Activated CD8-positive, alpha-beta memory T cell treated with anti-CD3 and anti-CD28 coated beads for 36 hours (primary cell): Measurements from ENCODE around the gene PRKD2. TPM values are rescaled to one million over a fixed set of nuclear protein-coding genes. Genes with fewer than 3 reads are reported as not detected.

ENCODE experiments used
- CTCF ChIA-PET: fragments of 350-600 bp; sonication (Branson Sonifier 250); formaldehyde crosslinking; loops from one replicate; lab custom pipeline; 2021; ENCODE audit warnings: antibody characterized with exemption; lab: Charles Lee
- POLR2A ChIA-PET: fragments of 350-600 bp; sonication (Branson Sonifier 250); formaldehyde crosslinking; loops from one replicate; lab custom pipeline; 2021; ENCODE audit warnings: antibody characterized with exemption; lab: Charles Lee
- total RNA-seq, 2 experiments: library from RNA; stranded (reverse); gene quantifications; one replicate each; pipeline ENCODE4 v1.2.3, GENCODE V29; 2021

The PRKD2 gene
- total RNA-seq, 2 experiments from 2014 or later: 60.5 to 65.2 TPM

DNA sequence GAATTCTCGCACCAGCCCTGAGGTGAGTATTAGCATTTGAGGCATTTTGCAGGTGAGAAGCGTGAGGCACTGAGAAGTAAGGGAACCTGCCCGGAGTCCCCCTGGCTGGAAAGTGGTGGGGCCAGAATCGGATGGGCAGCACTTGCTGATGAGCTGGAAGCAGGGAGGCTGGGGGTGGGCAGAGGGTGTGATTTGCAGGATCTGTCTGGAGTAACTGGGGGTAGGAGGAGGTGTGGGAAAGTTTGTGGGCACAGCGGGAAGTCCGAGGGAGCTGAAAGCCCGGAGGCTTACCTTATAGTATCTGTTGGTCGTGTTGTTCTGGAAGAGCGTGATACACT, 20.1 kb downstream of the PRKD2 start:
- CTCF ChIA-PET: interaction anchor here (0.7 to 3.2 kb wide), 5 partner anchors 8 to 88 kb away, joined by 3 to 10 read pairs (median 3); no protein-coding TSS in a partner anchor
- POLR2A ChIA-PET: no interaction called here

DNA sequence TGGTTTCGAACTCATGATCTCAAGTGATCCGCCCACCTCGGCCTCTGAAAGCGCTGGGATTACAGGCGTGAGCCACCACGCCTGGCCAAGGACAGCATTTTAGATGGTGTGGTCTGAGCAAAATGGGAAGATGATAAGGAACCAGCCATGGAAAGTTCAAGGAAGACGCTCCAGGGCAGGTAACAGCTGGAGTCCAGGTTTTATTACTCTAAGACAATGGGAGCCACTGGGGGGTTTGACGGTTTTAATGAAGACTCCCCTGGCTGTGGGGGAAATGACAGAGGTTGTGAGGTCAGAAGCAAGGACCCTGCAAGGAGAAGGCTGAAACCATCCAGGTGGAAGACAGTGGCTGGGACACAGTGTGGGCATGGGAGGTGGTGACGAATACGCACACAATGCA, 20.9 kb downstream of the PRKD2 start:
- ChIA-PET CTCF (interaction anchor here (1.4 to 3.2 kb wide), 2 partner anchors 8 to 10 kb away, joined by 3 to 10 read pairs; no protein-coding TSS in a partner anchor), POLR2A (no interaction called here)

DNA sequence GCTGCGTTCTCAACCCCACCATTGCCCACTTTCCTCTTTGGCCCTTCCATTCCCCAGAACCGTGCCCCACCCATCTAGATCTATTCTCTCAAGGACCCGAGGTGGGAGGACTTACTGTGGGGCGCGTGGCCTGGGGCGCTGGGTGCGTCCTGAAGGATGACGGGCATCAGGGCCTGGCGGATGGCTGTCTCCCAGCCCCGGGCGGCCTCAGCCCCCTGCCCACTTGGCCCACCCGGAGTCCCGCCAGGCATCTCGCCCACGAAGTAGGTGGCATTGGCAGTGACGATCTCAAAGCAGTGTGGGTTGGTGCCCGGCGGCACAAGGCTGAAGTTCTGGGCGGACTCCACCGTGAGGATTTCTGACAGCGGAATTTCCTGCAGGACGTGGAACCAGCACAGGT, 23.2 kb downstream of the PRKD2 start:
- ChIA-PET CTCF (interaction anchor here (0.6 kb wide), 2 partner anchors 28 to 32 kb away, joined by 3 to 4 read pairs; no protein-coding TSS in a partner anchor), POLR2A (interaction anchor here (0.5 kb wide), 1 partner anchor 147 kb away, joined by 3 read pairs; no protein-coding TSS in a partner anchor)

DNA sequence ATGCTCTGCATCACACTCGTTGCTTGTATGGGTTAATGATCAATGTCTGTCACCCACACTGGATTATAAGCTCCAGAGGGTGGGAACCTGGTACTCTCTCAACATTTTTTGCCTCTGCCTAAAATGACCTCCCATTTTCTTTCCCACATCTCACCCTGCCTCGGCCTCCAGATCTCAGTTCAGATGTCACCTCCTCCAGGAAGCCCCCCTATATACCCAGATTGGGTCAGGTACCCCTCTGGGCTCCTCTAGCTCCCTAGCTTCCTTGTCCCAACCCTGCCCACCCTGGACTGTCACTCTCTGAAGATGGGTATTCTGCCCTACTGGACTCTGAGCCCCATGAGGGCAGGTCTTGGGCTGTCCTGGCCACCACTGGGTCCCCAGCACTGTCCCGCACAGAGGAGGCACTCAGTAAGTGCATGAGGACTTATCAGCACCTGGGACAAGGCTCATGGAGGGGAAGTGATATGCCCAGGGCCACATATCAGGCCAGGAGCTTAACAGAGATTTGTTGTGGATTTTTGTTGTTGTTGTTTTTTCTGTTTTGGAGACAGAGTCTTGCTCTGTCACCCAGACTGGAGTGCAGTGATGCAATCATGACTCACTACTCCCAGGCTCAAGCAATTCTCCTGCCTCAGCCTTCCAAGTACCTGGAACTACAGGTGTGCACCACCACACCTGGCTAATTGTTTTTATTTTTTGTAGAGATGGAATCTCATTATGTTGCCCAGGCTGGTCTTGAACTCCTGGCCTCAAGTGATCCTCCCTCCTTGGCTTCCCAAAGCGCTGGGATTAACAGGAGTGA, 23.8 kb downstream of the PRKD2 start:
- ChIA-PET POLR2A (interaction anchor here (0.5 kb wide), 1 partner anchor 147 kb away, joined by 3 read pairs; no protein-coding TSS in a partner anchor), CTCF (interaction anchor here (0.6 kb wide), 2 partner anchors 27 to 31 kb away, joined by 3 to 4 read pairs; no protein-coding TSS in a partner anchor)

- POLR2A ChIA-PET: no interaction called here
- CTCF ChIA-PET: interaction anchor here (1.1 to 1.2 kb wide), 2 partner anchors 13 to 30 kb away, joined by 3 read pairs; no protein-coding TSS in a partner anchor
These were observed 25.0 kb downstream of the PRKD2 start for GRCh38 chr19:46691948-46692347.

- POLR2A ChIA-PET: interaction anchor here (0.5 to 0.7 kb wide), 2 partner anchors 13 to 440 kb away, joined by 3 to 4 read pairs; no protein-coding TSS in a partner anchor
- CTCF ChIA-PET: interaction anchor here (0.6 to 1.3 kb wide), 5 partner anchors 8 to 79 kb away, joined by 3 read pairs; no protein-coding TSS in a partner anchor
These were observed 25.8 kb downstream of the PRKD2 start for GRCh38 chr19:46691104-46691503.

GRCh38 chr19:46689358-46689757, 27.6 kb downstream of the PRKD2 start:
- ChIA-PET POLR2A (no interaction called here), CTCF (no interaction called here)

GRCh38 chr19:46687438-46688145, 29.3 kb downstream of the PRKD2 start:
- CTCF ChIA-PET: no interaction called here
- POLR2A ChIA-PET: interaction anchor here (0.6 kb wide), 1 partner anchor 93 kb away, joined by 3 read pairs; no protein-coding TSS in a partner anchor

DNA sequence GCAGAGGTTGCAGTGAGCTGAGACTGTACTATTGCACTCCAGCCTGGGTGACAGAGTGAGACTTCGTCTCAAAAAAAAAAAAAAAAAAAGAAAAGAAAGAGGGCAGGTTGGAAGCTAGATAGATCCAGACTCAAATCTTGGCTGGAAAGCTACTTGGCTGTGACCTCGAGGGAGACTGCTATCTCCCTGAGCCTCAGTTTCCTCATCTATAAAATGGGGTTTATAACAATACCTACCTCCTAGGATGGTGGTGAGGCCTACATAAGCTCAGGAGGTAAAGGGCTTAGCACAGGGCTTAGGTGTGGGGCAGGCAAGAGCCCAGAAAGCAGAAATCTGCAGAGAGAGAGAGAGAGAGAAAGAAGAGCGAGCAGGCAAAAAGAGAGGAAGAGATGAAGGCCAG, 31.7 kb downstream of the PRKD2 start:
- POLR2A ChIA-PET: no interaction called here
- CTCF ChIA-PET: no interaction called here

DNA sequence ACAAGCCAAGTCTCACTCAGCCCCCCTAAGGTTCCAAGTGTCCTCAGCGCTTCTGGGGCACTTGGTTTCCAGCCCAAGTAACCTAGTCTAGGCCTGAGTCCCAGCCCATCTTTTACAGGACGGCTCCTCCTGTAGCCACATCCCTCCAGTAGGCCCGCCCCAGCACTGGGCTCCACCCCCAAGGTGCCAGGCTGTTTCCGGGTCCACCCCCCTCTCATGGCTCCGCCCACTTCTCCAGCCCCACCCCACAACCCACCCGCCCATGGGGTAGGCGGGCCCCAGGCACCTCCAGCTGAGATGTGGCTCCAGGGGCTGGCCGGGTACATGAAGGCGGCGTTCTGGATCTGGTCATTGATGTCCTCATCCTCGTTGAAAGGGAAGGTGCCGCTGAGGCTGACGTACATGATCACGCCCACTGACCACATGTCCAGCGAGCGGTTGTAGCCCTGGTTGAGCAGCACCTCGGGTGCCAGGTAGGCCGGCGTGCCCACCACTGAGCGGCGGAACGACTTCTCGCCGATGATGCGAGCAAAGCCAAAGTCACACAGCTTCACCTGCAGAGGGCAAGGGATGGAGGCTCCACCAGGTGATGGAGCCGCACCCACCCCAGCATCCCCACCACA, 38.7 kb downstream of the PRKD2 start:
- ChIA-PET POLR2A (no interaction called here), CTCF (interaction anchor here (1.6 to 2.4 kb wide), 2 partner anchors 26 to 64 kb away, joined by 6 to 10 read pairs; no protein-coding TSS in a partner anchor)

- CTCF ChIA-PET: interaction anchor here (0.6 to 1.5 kb wide), 3 partner anchors 12 to 30 kb away, joined by 3 to 5 read pairs (median 4); no protein-coding TSS in a partner anchor
- POLR2A ChIA-PET: no interaction called here
These were observed 42.3 kb downstream of the PRKD2 start for GRCh38 chr19:46674416-46675178.

GRCh38 chr19:46670813-46671212, 46.1 kb downstream of the PRKD2 start:
- ChIA-PET POLR2A (no interaction called here), CTCF (no interaction called here)

DNA sequence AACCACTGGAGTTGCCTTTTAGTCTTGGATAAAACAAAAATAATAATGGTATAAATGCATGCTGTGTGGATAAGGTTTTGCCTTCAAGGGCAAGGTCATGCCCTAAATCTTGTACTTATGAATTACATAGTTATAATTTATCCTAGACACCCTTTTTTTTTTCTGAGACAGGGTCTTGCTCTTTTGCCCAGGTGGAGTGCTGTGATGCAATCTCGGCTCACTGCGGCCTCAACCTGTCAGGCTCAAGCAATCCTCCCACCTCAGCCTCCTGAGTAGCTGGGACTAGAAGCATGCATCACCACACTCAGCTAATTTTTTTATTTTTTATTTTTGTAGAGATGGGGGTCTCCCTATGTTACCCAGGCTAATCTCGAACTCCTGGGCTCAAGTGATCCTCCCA, 48.3 kb downstream of the PRKD2 start:
- POLR2A ChIA-PET: no interaction called here
- CTCF ChIA-PET: no interaction called here

DNA sequence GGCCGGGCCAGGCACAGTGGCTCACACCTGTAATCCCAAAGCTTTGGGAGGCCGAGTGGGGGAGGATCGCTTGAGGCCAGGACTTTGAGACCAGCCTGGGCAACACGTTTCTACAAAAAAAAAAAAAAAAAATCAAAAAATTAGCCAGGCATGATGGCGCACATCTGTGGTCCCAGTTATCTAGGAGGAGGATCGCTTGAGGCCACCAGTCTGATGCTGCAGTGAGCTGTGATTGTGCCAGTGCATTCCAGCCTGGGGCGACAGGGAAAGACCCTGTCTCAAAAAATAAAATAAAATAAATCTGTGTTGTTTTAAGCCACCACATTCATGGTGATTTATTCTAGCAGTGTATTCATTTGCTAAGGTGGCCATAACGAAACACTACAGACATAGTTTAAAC, 51.8 kb downstream of the PRKD2 start:
- POLR2A ChIA-PET: no interaction called here
- CTCF ChIA-PET: interaction anchor here (6.4 kb wide), 1 partner anchor 50 kb away, joined by 112 read pairs; no protein-coding TSS in a partner anchor

- CTCF ChIA-PET: interaction anchor here (0.5 to 6.4 kb wide), 32 partner anchors 10 to 1965 kb away, joined by 3 to 112 read pairs (median 4); partner anchors contain the start of genes CALM3 and GNG8
- POLR2A ChIA-PET: interaction anchor here (1.0 to 1.6 kb wide), 4 partner anchors 55 to 126 kb away, joined by 3 to 7 read pairs (median 4); partner anchors contain the start of gene CALM3
These were observed 55.0 kb downstream of the PRKD2 start for GRCh38 chr19:46661735-46662592.

GRCh38 chr19:46661020-46661731, 55.7 kb downstream of the PRKD2 start, which contains the start of gene DACT3:
TSS of gene DACT3 (minus strand) at chr19:46661182. CDS start at chr19:46661064, 118 bp downstream.
- ChIA-PET POLR2A (interaction anchor here (0.6 to 1.6 kb wide), 5 partner anchors 20 to 126 kb away, joined by 3 to 7 read pairs (median 3); partner anchors contain the start of gene CALM3), CTCF (interaction anchor here (0.5 to 6.4 kb wide), 20 partner anchors 9 to 1965 kb away, joined by 3 to 112 read pairs (median 4); partner anchors contain the start of genes CALM3 and GNG8)
